GM18519 (cell line): ENCODE measurements around the gene TFEC.
"Not testable (repeated sequence)": the region's sequence is repeated elsewhere in the genome, so short reads cannot be mapped to it uniquely, and the experiment has no call there.

Experiments used
- ATAC-seq: cut with Tn5 transposase; IDR thresholded peaks from one replicate; pipeline ENCODE4 v1.9.1; 2021; ENCODE audit warnings: mild to moderate bottlenecking, moderate library complexity; ENCODE audit not compliant: unreplicated experiment, low FRiP score

TFEC gene

DNA sequence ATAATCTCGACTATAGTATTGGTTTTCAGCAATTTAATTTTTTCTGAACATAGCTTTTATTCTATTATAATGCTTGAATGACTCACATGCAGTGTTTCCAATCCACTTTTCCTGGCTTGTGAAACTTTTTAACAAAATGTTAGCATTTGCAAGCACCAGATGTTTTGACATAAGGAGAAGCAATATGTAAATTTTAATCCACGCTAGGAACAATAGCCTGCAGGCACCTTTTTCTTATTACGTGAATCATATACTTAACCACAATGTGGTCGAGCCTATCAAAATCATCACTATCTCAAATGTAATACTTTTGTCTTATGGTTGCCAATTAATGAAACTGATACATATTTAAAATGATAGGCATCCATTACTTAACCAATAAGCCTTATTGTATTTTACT, 97.1 kb downstream of the TFEC start:
- no peak for ATAC-seq

DNA sequence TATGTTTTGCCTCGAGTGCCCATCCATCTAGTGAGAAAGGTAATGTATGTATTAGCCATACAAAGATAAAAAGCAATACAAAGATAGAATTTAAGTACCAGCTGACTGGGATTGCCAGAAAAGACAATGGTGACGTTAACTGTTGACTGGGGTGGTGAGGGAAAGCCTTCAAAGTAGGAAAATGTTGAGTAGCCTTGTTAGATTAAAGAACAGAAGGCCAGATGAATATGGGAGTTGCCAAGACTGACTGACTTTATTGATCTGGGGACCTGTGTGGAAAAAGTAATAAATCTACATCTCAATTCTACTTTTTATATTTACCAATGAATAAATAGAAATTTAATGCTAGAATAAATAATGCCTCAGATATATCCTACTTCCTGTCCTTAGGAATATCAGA, 97.7 kb downstream of the TFEC start:
- ATAC-seq: no peak

DNA sequence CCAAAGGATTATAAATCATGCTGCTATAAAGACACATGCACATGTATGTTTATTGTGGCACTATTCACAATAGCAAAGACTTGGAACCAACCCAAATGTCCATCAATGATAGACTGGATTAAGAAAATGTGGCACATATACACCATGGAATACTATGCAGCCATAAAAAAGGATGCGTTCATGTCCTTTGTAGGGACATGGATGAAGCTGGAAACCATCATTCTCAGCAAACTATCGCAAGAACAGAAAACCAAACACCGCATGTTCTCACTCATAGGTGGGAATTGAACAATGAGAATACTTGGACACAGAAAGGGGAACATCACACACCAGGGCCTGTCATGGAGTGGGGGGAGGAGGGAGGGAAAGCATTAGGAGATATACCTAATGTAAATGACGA, 100.4 kb downstream of the TFEC start:
- ATAC-seq: not testable (repeated sequence)

GRCh38 chr7:115929736-115930135, 100.8 kb downstream of the TFEC start:
- not testable (repeated sequence) for ATAC-seq

GRCh38 chr7:115924411-115924810, 106.2 kb downstream of the TFEC start:
- no peak for ATAC-seq

- no peak for ATAC-seq
Measured at GRCh38 chr7:115920367-115920766, 110.2 kb downstream of the TFEC start.

- no peak for ATAC-seq
Measured at GRCh38 chr7:115914951-115915350, 115.6 kb downstream of the TFEC start.

DNA sequence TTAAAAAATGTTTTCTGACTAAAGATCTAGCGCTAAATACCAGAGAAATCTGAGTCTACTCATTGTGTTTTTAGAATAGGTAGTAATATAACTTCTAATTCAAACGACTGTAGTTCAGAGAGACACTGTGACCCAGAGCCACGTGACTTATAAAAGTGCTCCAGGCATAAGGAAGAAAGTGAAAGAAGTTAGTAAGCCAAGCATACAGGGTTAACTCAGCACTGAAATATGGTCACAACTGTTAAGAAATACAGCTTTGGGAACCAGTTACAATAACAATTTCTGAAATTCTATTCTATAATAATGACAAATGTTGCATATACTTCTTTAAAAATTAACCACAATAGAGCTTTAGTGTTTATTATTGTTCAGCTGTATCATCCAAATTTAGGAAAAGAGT, 119.1 kb downstream of the TFEC start:
- ATAC-seq: no peak

DNA sequence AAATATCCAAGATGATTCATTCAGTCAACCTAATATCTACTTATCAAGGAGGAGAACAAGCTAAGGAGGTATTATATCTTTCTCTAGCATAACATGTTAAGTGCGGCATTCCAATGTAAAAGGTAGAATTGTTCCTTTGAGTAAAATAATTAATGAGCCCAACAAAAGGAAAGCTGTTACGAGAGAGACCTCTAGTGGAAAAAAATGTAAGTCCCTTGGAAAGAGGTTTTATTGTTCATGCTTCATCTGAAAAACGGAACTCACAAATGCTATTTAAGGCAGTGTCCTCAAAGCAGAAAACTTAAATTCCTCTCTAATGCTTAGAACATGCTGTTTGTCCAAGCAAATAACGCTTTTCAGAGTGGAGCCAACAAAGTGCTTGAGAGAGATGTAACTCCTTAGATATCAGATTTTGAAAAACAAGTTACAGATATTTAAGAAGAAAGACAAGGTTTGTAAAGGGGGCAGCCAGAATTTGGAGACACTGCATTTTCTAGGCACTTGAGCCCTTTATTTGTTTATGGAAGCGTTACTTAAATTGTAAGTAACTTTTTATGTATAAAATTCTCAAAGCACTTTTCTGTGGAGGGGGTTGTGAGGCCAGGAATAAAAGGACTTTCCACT, 119.9 kb downstream of the TFEC start:
- peak; percentile 55 for ATAC-seq

- ATAC-seq: no peak
Measured at GRCh38 chr7:115906731-115907130, 123.8 kb downstream of the TFEC start.

GRCh38 chr7:115889669-115889984, 140.9 kb downstream of the TFEC start:
- ATAC-seq: no peak

- no peak for ATAC-seq
Measured at GRCh38 chr7:115888981-115889668, 141.4 kb downstream of the TFEC start.

DNA sequence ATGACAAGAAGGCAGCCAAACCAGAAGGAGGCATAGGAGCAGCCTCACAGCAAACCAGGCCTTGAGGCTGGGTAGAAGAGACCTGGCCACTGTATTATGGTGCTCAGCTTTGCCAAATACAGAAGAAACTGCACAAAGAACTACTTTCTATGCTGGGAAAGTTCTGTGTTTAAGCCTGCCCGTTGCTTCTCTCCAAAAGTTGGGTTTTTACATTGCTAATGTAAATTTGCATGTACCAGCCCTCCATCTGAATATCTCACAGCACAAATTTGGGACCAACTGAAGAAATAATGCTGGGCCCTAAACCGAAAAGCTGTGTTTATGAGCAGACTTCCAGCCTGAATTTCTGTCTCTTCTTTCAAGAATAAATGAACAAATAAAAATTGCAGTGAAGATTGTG, 145.0 kb downstream of the TFEC start:
- no peak for ATAC-seq
